Measurements from ENCODE around the gene BGLAP.
"Not testable (repeated sequence)": the region's sequence is repeated elsewhere in the genome, so short reads cannot be mapped to it uniquely, and the experiment has no call there.

Gene BGLAP

GRCh38 chr1:156241926-156242325 is at the start of gene BGLAP:
TSS of gene BGLAP (plus strand) at chr1:156242184. CDS start at chr1:156242232, 48 bp downstream.
- DNase-seq = no peak

- no peak for DNase-seq
Measured at GRCh38 chr1:156193208-156193487, 48.8 kb upstream of the BGLAP start.

- DNase-seq = peak; percentile 100
Measured at GRCh38 chr1:156193488-156194299, 48.3 kb upstream of the BGLAP start, which contains the start of gene SLC25A44. TSS of gene SLC25A44 (plus strand) at chr1:156194104. CDS start at chr1:156199848, 5,744 bp downstream.

GRCh38 chr1:156194300-156194652 is 47.7 kb upstream of the BGLAP start:
- DNase-seq = no peak

- DNase-seq = no peak
Measured at GRCh38 chr1:156195853-156196252, 46.1 kb upstream of the BGLAP start.

- no peak for DNase-seq
Measured at GRCh38 chr1:156196445-156196844, 45.5 kb upstream of the BGLAP start.

GRCh38 chr1:156198831-156199349 is 43.1 kb upstream of the BGLAP start:
- no peak for DNase-seq

- no peak for DNase-seq
Measured at GRCh38 chr1:156200044-156200443, 41.9 kb upstream of the BGLAP start.

GRCh38 chr1:156203331-156203730 is 38.7 kb upstream of the BGLAP start:
- no peak for DNase-seq

- no peak for DNase-seq
Measured at GRCh38 chr1:156204686-156205085, 37.3 kb upstream of the BGLAP start.

- no peak for DNase-seq
Measured at GRCh38 chr1:156211243-156211642, 30.7 kb upstream of the BGLAP start.

GRCh38 chr1:156212130-156212529 is 29.9 kb upstream of the BGLAP start:
- no peak for DNase-seq

GRCh38 chr1:156212833-156213643 is 28.9 kb upstream of the BGLAP start, which contains the start of gene PMF1:
TSS of gene PMF1 (plus strand) at chr1:156213007. CDS start at chr1:156213016, 9 bp downstream.
- DNase-seq = peak; percentile 98

- DNase-seq = no peak
Measured at GRCh38 chr1:156213644-156213966, 28.4 kb upstream of the BGLAP start.

GRCh38 chr1:156214024-156214748 is 27.8 kb upstream of the BGLAP start:
- DNase-seq = no peak

GRCh38 chr1:156216361-156217086 is 25.5 kb upstream of the BGLAP start:
- not testable (repeated sequence) for DNase-seq

- DNase-seq = peak; percentile 42
Measured at GRCh38 chr1:156217871-156218270, 24.1 kb upstream of the BGLAP start.

- no peak for DNase-seq
Measured at GRCh38 chr1:156220226-156220625, 21.8 kb upstream of the BGLAP start.

GRCh38 chr1:156221986-156222692 is 19.8 kb upstream of the BGLAP start:
- DNase-seq = no peak

- no peak for DNase-seq
Measured at GRCh38 chr1:156225677-156226014, 16.3 kb upstream of the BGLAP start.

GRCh38 chr1:156226116-156226538 is 15.9 kb upstream of the BGLAP start:
- DNase-seq = no peak

GRCh38 chr1:156226782-156227181 is 15.2 kb upstream of the BGLAP start:
- no peak for DNase-seq
